SK-MEL-5 (cell line): ENCODE results near the gene ADGRV1. TPM values are rescaled to one million over a fixed set of nuclear protein-coding genes. Genes with fewer than 3 reads are reported as not detected.
A peak's percentile ranks its signal among the peaks of the same experiment; 100 is the strongest.
"Not testable (repeated sequence)": the region's sequence is repeated elsewhere in the genome, so short reads cannot be mapped to it uniquely, and the experiment has no call there.

Experiments used
- DNase-seq: peaks from one replicate; pipeline ENCODE4 v3.0.0-alpha.2; 2016; ENCODE audit warnings: low read depth, low spot score
- in situ Hi-C: cut with HindIII; loops from 2 replicates; pipeline ENCODE4 v1.10.0; 2016; ENCODE audit warnings: low sequenced_read_pairs, high pct_unique_total_duplicates, low pct_unique_long_range_greater_than_20kb
- total RNA-seq: library from RNA; depleted of rRNA; stranded (reverse); fragments of >200 nt; shearing (Covaris generic); gene quantifications from 2 replicates; pipeline ENCODE4 v1.2.3, GENCODE V29; 2014

The ADGRV1 gene
- total RNA-seq, 1 experiment from 2014 or later = 0.58 TPM

DNA sequence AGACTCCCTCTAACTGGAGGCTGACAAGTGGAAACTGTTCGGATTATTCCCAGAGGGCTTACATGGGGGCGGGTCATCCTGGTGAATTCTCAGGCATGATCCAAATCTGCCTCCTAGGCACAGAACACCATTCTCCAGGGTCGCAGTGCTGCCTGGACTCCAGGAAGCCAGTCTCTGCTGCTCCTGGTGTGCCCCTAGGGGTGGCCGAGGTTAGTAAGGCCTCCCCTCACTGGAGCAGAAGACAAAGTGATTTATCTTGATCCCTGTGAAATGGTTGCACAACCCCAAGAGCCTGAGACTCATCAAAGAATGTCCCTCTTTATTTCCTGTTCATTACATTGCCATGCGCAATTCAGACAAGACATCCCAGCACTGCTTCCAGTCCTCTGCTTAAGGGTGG, 17.1 kb downstream of the ADGRV1 start:
- DNase-seq = no peak
- in situ Hi-C loops = no loop called here

GRCh38 chr5:90576566-90576965, 18.0 kb downstream of the ADGRV1 start:
- DNase-seq, in situ Hi-C loops: not testable (repeated sequence)

GRCh38 chr5:90579905-90580304, 21.3 kb downstream of the ADGRV1 start:
- DNase-seq, in situ Hi-C loops: not testable (repeated sequence)

DNA sequence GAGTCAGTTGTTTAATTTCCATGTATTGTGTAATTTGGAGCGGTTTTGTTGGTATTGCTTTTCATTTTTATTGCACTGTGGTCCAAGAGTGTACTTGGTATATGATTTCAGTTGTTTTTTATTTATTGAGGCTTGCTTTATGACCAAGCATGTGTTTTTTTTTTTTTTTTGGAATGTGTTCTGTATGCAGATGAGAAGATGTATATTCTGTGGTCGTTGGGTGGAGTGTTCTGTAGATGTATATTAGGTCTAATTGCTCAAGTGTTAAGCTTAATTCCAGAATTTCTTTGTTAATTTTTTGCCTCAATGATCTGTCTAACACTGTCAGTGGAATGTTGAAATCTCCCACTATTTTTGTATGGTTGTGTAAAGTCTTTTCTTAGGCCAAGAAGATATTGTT, 23.4 kb downstream of the ADGRV1 start:
- DNase-seq = no peak
- in situ Hi-C loops = no loop called here

GRCh38 chr5:90585337-90585986, 26.9 kb downstream of the ADGRV1 start:
- DNase-seq = no peak
- in situ Hi-C loops = no loop called here

- no peak for DNase-seq
- in situ Hi-C loops = no loop called here
These were observed 27.9 kb downstream of the ADGRV1 start for GRCh38 chr5:90586469-90586868.

- in situ Hi-C loops = no loop called here
- DNase-seq = no peak
These were observed 31.6 kb downstream of the ADGRV1 start for GRCh38 chr5:90590170-90590569.

- in situ Hi-C loops, DNase-seq: not testable (repeated sequence)
These were observed 34.5 kb downstream of the ADGRV1 start for GRCh38 chr5:90593083-90593482.

- in situ Hi-C loops, DNase-seq: not testable (repeated sequence)
These were observed 37.2 kb downstream of the ADGRV1 start for GRCh38 chr5:90595766-90596165.

GRCh38 chr5:90598293-90598692, 39.7 kb downstream of the ADGRV1 start:
- DNase-seq = no peak
- in situ Hi-C loops = no loop called here

GRCh38 chr5:90600307-90600706, 41.7 kb downstream of the ADGRV1 start:
- in situ Hi-C loops = not testable (repeated sequence)

GRCh38 chr5:90601468-90601867, 42.9 kb downstream of the ADGRV1 start:
- in situ Hi-C loops = no loop called here
- no peak for DNase-seq

More at GRCh38 chr5:90600307-90600706, 41.7 kb downstream of the ADGRV1 start:
- not testable (repeated sequence) for DNase-seq

- in situ Hi-C loops = no loop called here
- DNase-seq = no peak
These were observed 44.1 kb downstream of the ADGRV1 start for GRCh38 chr5:90602681-90603080.

GRCh38 chr5:90606539-90606938, 47.9 kb downstream of the ADGRV1 start:
- peak; percentile 62 for DNase-seq
- in situ Hi-C loops = no loop called here

- DNase-seq = no peak
- in situ Hi-C loops = no loop called here
These were observed 54.3 kb downstream of the ADGRV1 start for GRCh38 chr5:90612919-90613318.

DNA sequence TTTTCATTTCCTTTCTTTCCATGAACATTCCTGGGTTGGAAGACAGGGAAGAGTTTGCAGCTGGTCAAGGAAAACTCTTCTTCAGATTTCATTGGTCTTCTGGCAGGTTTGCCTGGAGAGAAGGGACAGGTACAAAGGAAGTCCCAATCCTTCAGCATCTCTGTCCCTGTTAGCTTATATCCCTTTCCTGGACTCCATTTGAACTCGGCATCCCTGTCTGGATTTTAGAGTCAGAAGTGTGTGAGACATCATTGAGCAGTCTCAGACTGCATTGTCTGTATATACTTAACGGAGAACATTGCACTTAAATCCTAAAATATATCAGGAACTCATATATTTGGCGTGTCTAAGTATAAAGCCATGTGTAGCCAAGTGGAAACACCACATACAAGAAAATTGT, 54.9 kb downstream of the ADGRV1 start:
- DNase-seq = no peak
- in situ Hi-C loops = no loop called here

DNA sequence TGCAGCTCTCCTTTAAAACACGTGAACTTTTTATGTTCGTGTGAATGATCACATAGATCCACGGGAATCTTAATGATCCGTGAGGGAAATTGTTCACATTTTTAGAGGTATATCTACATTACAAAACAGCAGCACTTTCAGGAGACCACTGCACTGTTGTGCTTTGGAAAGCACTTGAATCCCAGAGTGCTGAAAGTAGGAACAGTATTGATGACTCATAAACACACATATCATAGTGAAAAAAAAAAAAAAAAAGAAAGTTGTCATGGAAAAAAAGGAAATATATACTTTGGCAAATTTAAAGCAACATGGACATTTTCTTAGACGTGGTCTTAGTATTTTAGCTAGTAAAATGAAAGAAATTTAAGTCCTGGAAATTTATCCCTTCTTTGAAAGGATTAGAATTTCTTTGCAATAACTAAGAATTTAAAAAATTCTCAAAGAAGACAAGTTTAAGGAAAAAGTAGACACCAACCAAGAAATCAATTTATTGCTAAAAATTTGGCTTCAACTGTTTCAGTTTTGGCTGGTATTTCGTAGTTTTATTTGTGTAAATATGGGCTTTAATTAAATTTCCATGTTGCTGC, 55.4 kb downstream of the ADGRV1 start:
- in situ Hi-C loops = no loop called here
- DNase-seq = no peak

DNA sequence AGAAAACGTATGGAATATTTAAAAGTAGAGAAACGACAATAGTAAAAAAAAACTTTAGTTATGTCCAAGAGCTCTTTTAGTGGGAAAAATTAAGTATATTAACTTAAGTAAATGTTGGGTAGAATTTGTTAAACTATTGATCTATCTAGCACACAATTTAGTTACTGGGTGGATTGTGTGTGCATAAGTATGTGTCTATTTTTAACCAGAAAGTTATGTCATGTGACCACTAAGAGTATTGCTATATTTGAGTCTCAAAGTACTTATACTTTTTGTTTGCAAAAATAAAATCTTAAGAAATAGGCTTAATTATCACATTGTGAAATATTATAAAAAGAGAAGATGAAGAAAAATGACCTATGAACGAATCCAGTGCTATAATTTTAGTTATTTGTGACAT, 56.8 kb downstream of the ADGRV1 start:
- in situ Hi-C loops = no loop called here
- no peak for DNase-seq

GRCh38 chr5:90618071-90618470, 59.5 kb downstream of the ADGRV1 start:
- DNase-seq = no peak
- in situ Hi-C loops = no loop called here
